HG03575 (cell line): ENCODE measurements around the gene NR2F1.

Source experiments
- ATAC-seq: cut with Tn5 transposase; IDR thresholded peaks from one replicate; pipeline ENCODE4 v1.9.1; 2021; ENCODE audit not compliant: unreplicated experiment, insufficient number of reproducible peaks, low FRiP score; ENCODE audit errors: extremely low read depth

NR2F1 gene

GRCh38 chr5:93576994-93577853, 5.8 kb upstream of the NR2F1 start:
- no peak for ATAC-seq

GRCh38 chr5:93577854-93578812, 4.9 kb upstream of the NR2F1 start:
- ATAC-seq, result no peak

GRCh38 chr5:93578813-93579691, 4.0 kb upstream of the NR2F1 start:
- no peak for ATAC-seq

- ATAC-seq, result no peak
Observed at GRCh38 chr5:93579692-93580062, 3.3 kb upstream of the NR2F1 start.

- ATAC-seq, result no peak
Observed at GRCh38 chr5:93580063-93580926, 2.7 kb upstream of the NR2F1 start.

GRCh38 chr5:93580927-93581445, 2.0 kb upstream of the NR2F1 start, which contains the start of gene NR2F1-AS1:
Gene NR2F1-AS1, minus strand, starts transcription at chr5:93581219.
- ATAC-seq, result peak; percentile 13

- ATAC-seq, result no peak
Observed at GRCh38 chr5:93582167-93582462, 907 bp upstream of the NR2F1 start.

- ATAC-seq, result no peak
Observed at GRCh38 chr5:93583439-93583767, 381 bp downstream of the NR2F1 start.

- no peak for ATAC-seq
Observed at GRCh38 chr5:93583768-93584595, 960 bp downstream of the NR2F1 start.

GRCh38 chr5:93584596-93585040, 1.6 kb downstream of the NR2F1 start:
- ATAC-seq, result no peak

- ATAC-seq, result no peak
Observed at GRCh38 chr5:93585041-93585766, 2.2 kb downstream of the NR2F1 start.

GRCh38 chr5:93585767-93586385, 2.9 kb downstream of the NR2F1 start:
- no peak for ATAC-seq

- no peak for ATAC-seq
Observed at GRCh38 chr5:93586736-93587596, 3.9 kb downstream of the NR2F1 start.

- no peak for ATAC-seq
Observed at GRCh38 chr5:93587597-93588351, 4.8 kb downstream of the NR2F1 start.
